Right lobe of liver (tissue), 4 donors: ENCODE results near the gene WAC.

Experiments
- POLR2A ChIP-seq: fragments of 450-650 bp; IDR thresholded peaks from one replicate; pipeline ENCODE4 v1.6.1; 2017; ENCODE audit warnings: antibody characterized with exemption, mild to moderate bottlenecking
- TF ChIP-seq, protein P1 (sequence below), 4 donors: fragments of 200-600 bp in 3 of 4; fragments of 450-650 bp in 1 of 4; IDR thresholded peaks; one replicate each; pipeline versions ENCODE4 v1.5.1 to v1.8.0; 2016 to 2022; ENCODE audit warnings: antibody characterized with exemption in 4 of 4, mild to moderate bottlenecking in 2 of 4
- donor health status: DM: no; HTN: no; CAD: no.
- donor health status: DM: no; HTN: no; CAD: no.
- donor health status: DM: no; HTN: yes; CAD: no.

GRCh38 chr10:28637346-28637745, 104.4 kb downstream of the WAC start:
- TF ChIP-seq, protein P1, sequence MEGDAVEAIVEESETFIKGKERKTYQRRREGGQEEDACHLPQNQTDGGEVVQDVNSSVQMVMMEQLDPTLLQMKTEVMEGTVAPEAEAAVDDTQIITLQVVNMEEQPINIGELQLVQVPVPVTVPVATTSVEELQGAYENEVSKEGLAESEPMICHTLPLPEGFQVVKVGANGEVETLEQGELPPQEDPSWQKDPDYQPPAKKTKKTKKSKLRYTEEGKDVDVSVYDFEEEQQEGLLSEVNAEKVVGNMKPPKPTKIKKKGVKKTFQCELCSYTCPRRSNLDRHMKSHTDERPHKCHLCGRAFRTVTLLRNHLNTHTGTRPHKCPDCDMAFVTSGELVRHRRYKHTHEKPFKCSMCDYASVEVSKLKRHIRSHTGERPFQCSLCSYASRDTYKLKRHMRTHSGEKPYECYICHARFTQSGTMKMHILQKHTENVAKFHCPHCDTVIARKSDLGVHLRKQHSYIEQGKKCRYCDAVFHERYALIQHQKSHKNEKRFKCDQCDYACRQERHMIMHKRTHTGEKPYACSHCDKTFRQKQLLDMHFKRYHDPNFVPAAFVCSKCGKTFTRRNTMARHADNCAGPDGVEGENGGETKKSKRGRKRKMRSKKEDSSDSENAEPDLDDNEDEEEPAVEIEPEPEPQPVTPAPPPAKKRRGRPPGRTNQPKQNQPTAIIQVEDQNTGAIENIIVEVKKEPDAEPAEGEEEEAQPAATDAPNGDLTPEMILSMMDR (IDR thresholded peaks at IDR 0.05): no peak
- no peak for TF ChIP-seq POLR2A
